Naive thymus-derived CD8-positive, alpha-beta T cell (primary cell): ENCODE measurements around the gene NTPCR. TPM values are rescaled to one million over a fixed set of nuclear protein-coding genes. Genes with fewer than 3 reads are reported as not detected.
A peak's percentile ranks its signal among the peaks of the same experiment; 100 is the strongest.
"Not testable (repeated sequence)": the region's sequence is repeated elsewhere in the genome, so short reads cannot be mapped to it uniquely, and the experiment has no call there.

ENCODE experiments used
- ATAC-seq, 2 donors: fragments of 150-1000 bp; cut with Tn5 transposase in 1 of 2; sonication (Bioruptor Pico), chemical (Tn5 transposase) in 1 of 2; 1 replicate in 1 of 2; 2 replicates in 1 of 2; pipeline ENCODE4 v1.10.0; 2021; ENCODE audit warnings: mild to moderate bottlenecking in 2 of 2, moderate library complexity in 2 of 2
- POLR2A ChIA-PET: fragments of 350-600 bp; sonication (Branson Sonifier 250); formaldehyde crosslinking; loops from one replicate; lab custom pipeline; 2021; ENCODE audit warnings: antibody characterized with exemption; lab: Charles Lee
- DNase-seq, 10 donors: peaks; one replicate each; pipeline versions ENCODE4 v3.0.0 to v3.0.0-alpha.2; 2020 to 2022
- H3K27ac Mint-ChIP-seq, 10 donors: one replicate each; pipeline ENCODE4 v1.8.0; 2020 to 2022; ENCODE audit warnings: mild to moderate bottlenecking in 10 of 10, mixed read lengths in 10 of 10, moderate library complexity in 4 of 10, inconsistent platforms in 1 of 10
- H3K27me3 Mint-ChIP-seq, 5 donors: one replicate each; pipeline ENCODE4 v1.8.0; 2021 to 2022; ENCODE audit warnings: mixed read lengths in 5 of 5
- H3K36me3 Mint-ChIP-seq, 3 donors: one replicate each; pipeline ENCODE4 v1.8.0; 2020 to 2022; ENCODE audit warnings: mixed read lengths in 3 of 3, mild to moderate bottlenecking in 2 of 3, inconsistent platforms in 1 of 3
- H3K4me1 Mint-ChIP-seq, 4 donors: one replicate each; pipeline ENCODE4 v1.8.0; 2021 to 2022; ENCODE audit warnings: mixed read lengths in 4 of 4
- H3K4me3 Mint-ChIP-seq, 10 donors: one replicate each; pipeline ENCODE4 v1.8.0; 2020 to 2022; ENCODE audit warnings: mild to moderate bottlenecking in 10 of 10, mixed read lengths in 10 of 10, moderate library complexity in 6 of 10, inconsistent platforms in 1 of 10
- H3K9me3 Mint-ChIP-seq, 9 donors: one replicate each; pipeline ENCODE4 v1.8.0; 2020 to 2022; ENCODE audit warnings: mixed read lengths in 9 of 9, mild to moderate bottlenecking in 3 of 9, inconsistent platforms in 1 of 9, moderate library complexity in 1 of 9
- polyA plus RNA-seq, 3 donors: library from polyadenylated mRNA; unstranded; fragments of 300-500 nt; fragmentation: Illumina TruSeq; gene quantifications; one replicate each; pipeline ENCODE4 v1.2.3, GENCODE V29; 2021
- total RNA-seq, 8 experiments: library from RNA in 2 of 8; stranded (reverse) in 2 of 8; gene quantifications; one replicate each; pipeline ENCODE4 v1.2.3 and lab custom pipeline; 2021 to 2026

Gene NTPCR
- total and polyA plus RNA-seq, 5 experiments from 2014 or later = 15.1 to 91.1 (median 29.5) TPM

DNA sequence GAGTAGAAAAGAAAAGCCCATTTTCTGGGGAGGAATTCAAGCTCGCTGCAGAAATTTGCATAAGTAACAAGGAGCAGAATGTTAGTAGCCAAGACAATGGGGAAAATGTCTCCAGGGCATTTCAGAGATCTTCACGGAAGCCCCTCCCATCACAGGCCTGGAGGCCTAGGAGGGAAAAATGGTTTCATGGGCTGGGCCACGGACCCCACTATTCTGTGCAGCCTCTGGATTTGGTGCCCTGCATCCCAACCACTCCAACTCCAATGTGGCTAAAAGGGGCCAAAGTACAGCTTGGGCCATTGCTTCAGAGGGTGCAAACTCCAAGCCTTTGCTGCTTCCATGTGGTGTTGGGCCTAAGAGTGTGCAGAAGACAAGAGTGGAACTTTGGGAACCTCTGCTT is 43.1 kb downstream of the NTPCR start:
- Mint-ChIP-seq H3K36me3 (peaks cover 46 to 74% (median 66%) of the 10 kb centered on the region in 3 donors), H3K27ac (no peak overlapping the region), H3K4me1 (peaks cover 0 to 11% (median 3%) of the 10 kb centered on the region in 4 donors), H3K27me3 (no peaks in the 10 kb centered on the region), H3K9me3 (peaks cover 6 to 23% (median 12%) of the 10 kb centered on the region in 9 donors), H3K4me3 (no peak overlapping the region)
- POLR2A ChIA-PET = no interaction called here
- ATAC-seq (no peak), DNase-seq (no peak)

DNA sequence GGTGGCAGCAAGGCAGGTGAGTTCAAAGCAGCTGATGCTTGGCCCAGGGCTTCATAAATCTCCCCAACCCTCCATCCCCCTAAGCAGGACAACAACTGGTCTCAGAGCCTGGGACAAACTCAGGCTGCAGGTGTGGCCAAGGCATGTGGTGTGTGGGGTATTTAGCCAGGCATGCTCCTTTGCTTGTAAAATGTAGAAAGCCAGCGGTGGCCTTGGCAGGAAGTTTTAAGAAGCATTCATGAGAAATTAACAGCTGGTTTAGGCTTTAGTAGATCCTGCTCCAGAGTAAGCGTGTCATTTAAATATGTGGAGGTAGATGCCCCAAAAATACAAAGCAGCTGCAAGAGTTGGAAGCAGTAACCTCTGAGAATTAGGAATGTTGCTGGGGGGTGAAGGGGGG is 44.8 kb downstream of the NTPCR start:
- POLR2A ChIA-PET = no interaction called here
- ATAC-seq = no peak

GRCh38 chr1:232996143-232996542 is 45.7 kb downstream of the NTPCR start:
- H3K27ac Mint-ChIP-seq = no peak overlapping the region
- no peak for DNase-seq
- H3K4me1 Mint-ChIP-seq = peaks cover 0 to 7% (median 2%) of the 10 kb centered on the region in 4 donors
- POLR2A ChIA-PET = no interaction called here
- no peak overlapping the region for H3K4me3 Mint-ChIP-seq
- no peak for ATAC-seq
- H3K27me3 Mint-ChIP-seq = no peaks in the 10 kb centered on the region
- peaks cover 6 to 23% (median 12%) of the 10 kb centered on the region in 9 donors for H3K9me3 Mint-ChIP-seq
- H3K36me3 Mint-ChIP-seq = peaks cover 54 to 95% (median 85%) of the 10 kb centered on the region in 3 donors

More for the DNA sequence above, 44.8 kb downstream of the NTPCR start:
- peaks cover 0 to 11% (median 3%) of the 10 kb centered on the region in 4 donors for H3K4me1 Mint-ChIP-seq
- peaks cover 49 to 91% (median 81%) of the 10 kb centered on the region in 3 donors for H3K36me3 Mint-ChIP-seq
- no peak overlapping the region for H3K4me3 Mint-ChIP-seq
- H3K27ac Mint-ChIP-seq = no peak overlapping the region
- H3K27me3 Mint-ChIP-seq = no peaks in the 10 kb centered on the region
- no peak for DNase-seq
- H3K9me3 Mint-ChIP-seq = peaks cover 6 to 23% (median 12%) of the 10 kb centered on the region in 9 donors

GRCh38 chr1:232998138-232998537 is 47.7 kb downstream of the NTPCR start:
- ATAC-seq = no peak
- H3K4me3 Mint-ChIP-seq = no peak overlapping the region

DNA sequence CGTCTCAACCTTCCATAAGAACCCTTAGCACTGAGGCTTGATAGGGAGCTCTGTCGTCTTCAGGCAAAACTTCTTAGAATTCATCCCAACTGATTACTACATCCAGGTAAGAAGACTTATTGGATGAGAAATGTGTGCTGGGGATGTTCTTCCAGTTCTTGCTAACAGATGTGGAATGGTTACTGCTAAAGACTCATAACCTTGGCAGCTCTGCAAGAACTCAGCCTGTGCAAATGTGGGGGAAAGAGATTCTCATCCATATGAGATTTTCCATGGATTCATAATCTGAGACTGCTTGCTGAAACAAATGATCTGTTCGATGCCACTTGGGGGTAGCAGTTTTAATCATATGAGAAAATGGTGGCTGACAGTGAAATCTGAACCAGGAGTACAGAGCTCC is 48.2 kb downstream of the NTPCR start:
- Mint-ChIP-seq H3K27me3 (no peaks in the 10 kb centered on the region), H3K27ac (no peak overlapping the region), H3K9me3 (peaks cover 3 to 16% (median 12%) of the 10 kb centered on the region in 9 donors), H3K4me1 (peaks cover 0 to 2% (median 0%) of the 10 kb centered on the region in 4 donors), H3K4me3 (no peak overlapping the region), H3K36me3 (peaks cover 45 to 85% (median 74%) of the 10 kb centered on the region in 3 donors)
- DNase-seq (no peak), ATAC-seq (no peak)
- POLR2A ChIA-PET = no interaction called here

More at GRCh38 chr1:232998138-232998537, 47.7 kb downstream of the NTPCR start:
- Mint-ChIP-seq H3K36me3 (peaks cover 50 to 86% (median 74%) of the 10 kb centered on the region in 3 donors), H3K9me3 (peaks cover 6 to 19% (median 12%) of the 10 kb centered on the region in 9 donors), H3K27me3 (no peaks in the 10 kb centered on the region), H3K4me1 (peaks cover 0 to 2% (median 0%) of the 10 kb centered on the region in 4 donors), H3K27ac (peak overlapping the region in 1 of 10 donors; percentile 37)
- POLR2A ChIA-PET = no interaction called here
- no peak for DNase-seq

DNA sequence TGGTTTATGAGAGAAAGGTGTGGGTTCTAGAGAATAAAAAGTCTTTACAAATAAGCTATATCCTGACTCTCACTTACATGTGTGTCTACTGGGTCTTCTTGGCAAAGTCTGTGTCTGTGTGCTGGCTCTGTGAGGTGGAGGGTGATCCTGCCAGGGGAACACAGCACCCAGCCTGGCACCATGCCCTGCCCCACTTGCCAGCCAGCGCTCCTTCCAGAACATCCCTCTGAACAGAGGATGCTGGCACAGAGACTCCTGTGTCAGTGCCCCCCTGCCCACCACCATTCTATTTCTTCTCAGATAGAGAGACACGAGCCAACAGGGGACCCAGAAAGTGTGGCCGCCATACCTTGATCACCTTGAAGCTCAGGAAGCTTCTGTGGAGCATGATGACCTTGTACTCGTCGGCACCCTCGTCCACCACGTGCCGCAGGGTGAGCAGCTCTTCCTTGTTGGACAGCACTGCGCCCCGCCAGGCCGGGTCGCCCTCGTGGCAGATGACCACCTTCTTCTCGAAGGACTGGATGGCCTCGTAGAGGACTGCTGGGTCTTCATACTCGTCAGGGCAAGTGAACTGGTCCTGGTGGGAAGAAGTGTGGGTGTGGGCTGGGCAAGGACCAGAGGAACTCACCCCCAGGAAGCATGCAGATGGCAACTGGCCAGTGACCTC is 49.7 kb downstream of the NTPCR start:
- POLR2A ChIA-PET = no interaction called here
- Mint-ChIP-seq H3K36me3 (peaks cover 30 to 79% (median 71%) of the 10 kb centered on the region in 3 donors), H3K27ac (no peak overlapping the region), H3K9me3 (peaks cover 0 to 6% (median 0%) of the 10 kb centered on the region in 9 donors), H3K4me1 (peaks cover 0 to 2% (median 0%) of the 10 kb centered on the region in 4 donors), H3K4me3 (no peak overlapping the region), H3K27me3 (no peaks in the 10 kb centered on the region)
- DNase-seq = no peak
- ATAC-seq = no peak

DNA sequence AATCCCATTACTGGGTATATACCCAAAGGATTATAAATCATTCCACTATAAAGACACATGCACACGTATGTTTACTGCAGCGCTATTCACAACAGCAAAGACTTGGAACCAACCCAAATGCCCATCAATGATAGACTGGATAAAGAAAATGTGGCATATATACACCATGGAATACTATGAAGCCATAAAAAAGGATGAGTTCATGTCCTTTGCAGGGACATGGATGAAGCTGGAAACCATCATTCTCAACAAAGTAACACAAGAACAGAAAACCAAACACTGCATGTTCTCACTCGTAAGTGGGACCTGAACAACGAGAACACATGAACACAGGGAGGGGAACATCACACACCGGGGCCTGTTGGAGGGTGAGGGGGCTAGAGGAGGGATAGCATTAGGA is 53.2 kb downstream of the NTPCR start:
- H3K9me3 Mint-ChIP-seq, ATAC-seq, H3K4me3 Mint-ChIP-seq, H3K27ac Mint-ChIP-seq, POLR2A ChIA-PET, H3K27me3 Mint-ChIP-seq, H3K4me1 Mint-ChIP-seq, DNase-seq: not testable (repeated sequence)
- H3K36me3 Mint-ChIP-seq = peaks cover 7 to 60% (median 51%) of the 10 kb centered on the region in 3 donors

GRCh38 chr1:233004451-233004850 is 54.0 kb downstream of the NTPCR start:
- H3K9me3 Mint-ChIP-seq = peaks cover 0 to 4% (median 0%) of the 10 kb centered on the region in 9 donors
- ATAC-seq (no peak), DNase-seq (no peak)
- peaks cover 0 to 2% (median 0%) of the 10 kb centered on the region in 4 donors for H3K4me1 Mint-ChIP-seq
- H3K4me3 Mint-ChIP-seq = no peak overlapping the region
- no peaks in the 10 kb centered on the region for H3K27me3 Mint-ChIP-seq
- peaks cover 5 to 56% (median 43%) of the 10 kb centered on the region in 3 donors for H3K36me3 Mint-ChIP-seq
- H3K27ac Mint-ChIP-seq = peak overlapping the region in 1 of 10 donors; percentile 48
- POLR2A ChIA-PET = no interaction called here

DNA sequence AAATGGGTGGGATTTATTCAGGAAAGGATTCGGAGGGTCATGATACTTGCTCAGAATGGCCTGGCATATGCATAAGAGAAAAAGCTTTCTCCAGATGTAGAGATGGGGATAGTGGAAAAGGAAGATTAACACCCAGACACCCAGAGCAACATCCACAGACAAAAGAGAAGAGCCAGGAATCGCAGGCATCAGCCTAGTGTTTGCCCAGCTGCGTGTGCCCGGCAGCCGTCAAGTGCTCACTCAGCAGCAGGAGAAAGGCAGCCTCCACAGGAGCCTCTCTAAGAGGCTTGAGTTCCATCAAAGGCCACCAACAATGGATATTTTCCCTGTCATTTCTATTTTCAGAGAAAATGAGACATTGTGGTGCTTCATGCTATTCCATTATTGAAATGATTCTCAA is 54.7 kb downstream of the NTPCR start:
- POLR2A ChIA-PET = no interaction called here
- no peaks in the 10 kb centered on the region for H3K27me3 Mint-ChIP-seq
- H3K4me3 Mint-ChIP-seq = no peak overlapping the region
- H3K27ac Mint-ChIP-seq = peak overlapping the region in 1 of 10 donors; percentile 24
- H3K36me3 Mint-ChIP-seq = peaks cover 5 to 51% (median 36%) of the 10 kb centered on the region in 3 donors
- peaks cover 0 to 2% (median 0%) of the 10 kb centered on the region in 4 donors for H3K4me1 Mint-ChIP-seq
- H3K9me3 Mint-ChIP-seq = peaks cover 0 to 4% (median 0%) of the 10 kb centered on the region in 9 donors
- no peak for ATAC-seq
- DNase-seq = no peak

DNA sequence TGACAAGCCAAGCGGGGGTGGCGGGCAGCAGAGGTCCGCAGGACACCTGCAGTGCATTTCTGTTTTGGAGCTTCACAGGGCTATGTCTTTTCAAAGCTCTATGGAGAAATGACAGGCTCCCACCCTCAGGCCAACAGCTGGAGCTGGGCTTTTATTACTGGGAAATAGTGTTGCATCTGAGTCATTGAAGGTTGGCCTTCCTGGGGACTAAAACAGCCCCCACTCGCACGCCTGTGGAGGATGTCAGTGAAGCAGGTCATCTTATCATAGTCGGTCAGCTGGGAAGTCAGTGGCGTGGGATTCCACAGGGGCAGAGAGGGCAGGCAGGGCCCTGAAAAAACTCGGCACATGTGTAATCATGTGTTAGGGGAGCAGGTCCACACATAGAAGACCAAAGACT is 55.3 kb downstream of the NTPCR start:
- POLR2A ChIA-PET = no interaction called here

DNA sequence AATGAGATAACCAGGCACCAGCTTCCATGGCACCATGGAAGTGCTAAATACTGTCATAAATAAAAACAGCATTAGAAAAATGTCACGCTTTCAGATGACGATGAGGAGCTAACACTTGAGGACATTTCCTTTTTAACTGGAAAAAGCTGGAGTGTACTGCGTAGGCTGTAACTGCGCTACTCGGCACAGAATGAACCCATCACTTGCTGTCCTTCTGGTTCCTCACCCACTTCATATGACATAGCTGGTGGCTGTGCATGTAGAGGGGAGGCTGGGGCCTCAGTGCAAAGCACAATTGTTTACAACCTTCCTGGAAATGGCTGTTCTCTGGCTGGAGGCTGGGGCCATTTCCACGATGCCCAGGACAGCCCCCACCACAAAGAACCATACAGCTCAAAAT is 55.7 kb downstream of the NTPCR start:
- peaks cover 0 to 45% (median 32%) of the 10 kb centered on the region in 3 donors for H3K36me3 Mint-ChIP-seq
- H3K4me3 Mint-ChIP-seq = no peak overlapping the region
- H3K27ac Mint-ChIP-seq = no peak overlapping the region
- ATAC-seq = no peak
- H3K4me1 Mint-ChIP-seq = peaks cover 0 to 2% (median 0%) of the 10 kb centered on the region in 4 donors
- H3K27me3 Mint-ChIP-seq = no peaks in the 10 kb centered on the region
- H3K9me3 Mint-ChIP-seq = peaks cover 0 to 4% (median 0%) of the 10 kb centered on the region in 9 donors
- POLR2A ChIA-PET = no interaction called here
- no peak for DNase-seq

More for the DNA sequence above, 55.3 kb downstream of the NTPCR start:
- Mint-ChIP-seq H3K4me3 (no peak overlapping the region), H3K27me3 (no peaks in the 10 kb centered on the region), H3K36me3 (peaks cover under 1 to 46% (median 32%) of the 10 kb centered on the region in 3 donors), H3K9me3 (peaks cover 0 to 4% (median 0%) of the 10 kb centered on the region in 9 donors), H3K4me1 (peaks cover 0 to 2% (median 0%) of the 10 kb centered on the region in 4 donors), H3K27ac (no peak overlapping the region)
- DNase-seq (no peak), ATAC-seq (no peak)

- no peak overlapping the region for H3K27ac Mint-ChIP-seq
- ATAC-seq (no peak), DNase-seq (no peak)
- H3K9me3 Mint-ChIP-seq = peaks cover 0 to 4% (median 0%) of the 10 kb centered on the region in 9 donors
- H3K4me3 Mint-ChIP-seq = no peak overlapping the region
- POLR2A ChIA-PET = no interaction called here
- H3K4me1 Mint-ChIP-seq = peaks cover 0 to 2% (median 0%) of the 10 kb centered on the region in 4 donors
- H3K27me3 Mint-ChIP-seq = no peaks in the 10 kb centered on the region
- H3K36me3 Mint-ChIP-seq = peaks cover 0 to 45% (median 32%) of the 10 kb centered on the region in 3 donors
Observed at GRCh38 chr1:233006541-233006973, 56.1 kb downstream of the NTPCR start.

DNA sequence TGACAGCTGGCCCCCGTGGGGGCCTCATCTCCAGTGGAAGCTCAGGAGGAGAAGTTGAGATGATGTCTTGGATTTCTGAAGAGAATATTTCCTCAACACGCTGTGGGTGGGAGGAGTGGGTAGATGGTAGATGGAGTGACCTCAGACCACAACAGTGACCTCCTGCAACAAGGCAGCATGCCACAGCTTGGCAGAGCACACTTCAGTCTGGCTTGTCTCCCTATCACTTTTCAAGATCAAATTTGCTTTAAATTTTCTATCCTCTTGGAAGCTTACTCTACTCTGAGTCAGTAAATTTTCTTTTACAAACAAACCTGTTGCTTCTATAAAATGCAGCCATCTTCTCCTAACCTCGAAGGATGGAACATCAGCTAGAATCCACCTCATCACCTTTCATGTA is 59.7 kb downstream of the NTPCR start:
- ATAC-seq (no peak), DNase-seq (no peak)
- Mint-ChIP-seq H3K4me1 (peaks cover 0 to 2% (median 0%) of the 10 kb centered on the region in 4 donors), H3K27me3 (no peaks in the 10 kb centered on the region), H3K9me3 (no peaks in the 10 kb centered on the region), H3K36me3 (peaks cover 5 to 55% (median 43%) of the 10 kb centered on the region in 3 donors), H3K27ac (no peak overlapping the region), H3K4me3 (no peak overlapping the region)
- POLR2A ChIA-PET = no interaction called here
